AG20443 (cell line): ENCODE results near the gene PTPMT1.
A peak's percentile ranks its signal among the peaks of the same experiment; 100 is the strongest.

ENCODE experiments used
- DNase-seq: peaks from one replicate; pipeline ENCODE4 v3.0.0; 2012; ENCODE audit warnings: low spot score, mixed read lengths

Gene PTPMT1

DNA sequence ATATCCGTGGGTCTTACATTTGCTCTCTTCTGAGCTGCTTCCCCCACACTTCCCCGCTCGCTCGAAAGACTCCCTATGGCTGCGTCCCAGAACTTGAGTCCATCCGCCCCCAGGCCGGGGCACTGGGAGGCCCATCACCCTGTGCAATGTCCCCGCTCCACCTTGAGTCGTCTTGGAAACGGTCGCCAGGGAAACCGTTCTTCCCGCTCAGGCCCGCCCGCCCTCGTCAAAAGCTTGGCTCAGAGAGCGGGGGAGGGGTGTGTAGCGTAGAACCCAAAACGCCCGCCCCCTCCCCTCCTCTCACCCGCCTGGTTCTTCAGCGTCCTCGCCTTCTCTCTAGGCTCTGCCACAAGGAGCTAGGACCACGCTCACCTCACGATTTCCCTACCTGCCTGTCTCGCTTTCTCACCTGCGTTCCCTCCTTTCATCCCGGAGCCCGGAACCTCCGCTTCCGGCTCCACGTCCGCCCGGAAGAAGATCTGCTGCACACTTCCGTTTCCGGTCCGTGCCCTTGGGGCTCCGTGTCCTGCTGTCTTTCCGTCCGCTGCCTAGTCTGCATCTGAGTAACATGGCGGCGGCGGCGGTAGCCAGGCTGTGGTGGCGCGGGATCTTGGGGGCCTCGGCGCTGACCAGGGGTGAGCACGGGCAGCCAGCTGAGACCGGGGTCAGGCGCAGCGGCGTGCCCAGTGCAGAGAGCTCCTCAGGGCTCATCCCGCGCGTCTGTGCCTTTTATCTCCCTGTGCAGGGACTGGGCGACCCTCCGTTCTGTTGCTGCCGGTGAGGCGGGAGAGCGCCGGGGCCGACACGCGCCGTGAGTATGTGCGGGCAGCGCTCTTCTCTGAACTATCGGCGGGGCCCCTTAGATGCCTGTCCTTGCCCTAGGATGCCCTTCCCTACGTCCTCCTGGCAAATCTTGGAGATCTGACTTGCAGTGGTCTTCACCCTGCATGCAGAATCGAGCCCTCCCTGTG is 13.4 kb downstream of the PTPMT1 start, which contains the start of the genes KBTBD4 and NDUFS3:
KBTBD4 (minus strand) TSS at position 447 of the 971 bp plus-strand sequence; CDS start at position 428, 19 bp downstream.
NDUFS3 (plus strand) TSS at position 551 of the 971 bp plus-strand sequence; CDS start at position 569, 18 bp downstream.
- DNase-seq: peak; percentile 95

DNA sequence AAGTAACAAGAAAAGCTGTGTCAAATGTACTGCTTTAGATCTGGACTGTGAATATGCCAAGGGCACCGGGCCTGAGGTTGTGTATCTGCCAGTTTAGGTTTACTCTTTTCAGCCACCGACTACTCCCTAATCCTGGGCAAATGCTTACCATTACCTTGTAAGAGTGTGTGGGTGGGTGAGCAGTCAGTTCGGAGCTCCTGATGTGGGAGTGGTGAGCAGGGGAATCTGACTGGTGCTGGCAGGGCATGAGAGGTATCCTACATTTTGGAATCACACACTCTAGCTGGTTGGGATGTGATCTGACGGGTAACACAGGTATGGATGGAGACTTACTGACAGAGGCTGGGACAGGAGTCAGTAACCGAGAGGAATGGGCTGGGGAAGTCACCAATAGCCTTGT is 18.4 kb downstream of the PTPMT1 start:
- DNase-seq: no peak

GRCh38 chr11:47586098-47586855 is 20.9 kb downstream of the PTPMT1 start, which contains the start of gene FAM180B:
Gene FAM180B (plus strand): TSS chr11:47586678. CDS start chr11:47586769, 91 bp downstream.
- DNase-seq: peak; percentile 55

- no peak for DNase-seq
Observed at GRCh38 chr11:47587039-47587716, 21.8 kb downstream of the PTPMT1 start.

DNA sequence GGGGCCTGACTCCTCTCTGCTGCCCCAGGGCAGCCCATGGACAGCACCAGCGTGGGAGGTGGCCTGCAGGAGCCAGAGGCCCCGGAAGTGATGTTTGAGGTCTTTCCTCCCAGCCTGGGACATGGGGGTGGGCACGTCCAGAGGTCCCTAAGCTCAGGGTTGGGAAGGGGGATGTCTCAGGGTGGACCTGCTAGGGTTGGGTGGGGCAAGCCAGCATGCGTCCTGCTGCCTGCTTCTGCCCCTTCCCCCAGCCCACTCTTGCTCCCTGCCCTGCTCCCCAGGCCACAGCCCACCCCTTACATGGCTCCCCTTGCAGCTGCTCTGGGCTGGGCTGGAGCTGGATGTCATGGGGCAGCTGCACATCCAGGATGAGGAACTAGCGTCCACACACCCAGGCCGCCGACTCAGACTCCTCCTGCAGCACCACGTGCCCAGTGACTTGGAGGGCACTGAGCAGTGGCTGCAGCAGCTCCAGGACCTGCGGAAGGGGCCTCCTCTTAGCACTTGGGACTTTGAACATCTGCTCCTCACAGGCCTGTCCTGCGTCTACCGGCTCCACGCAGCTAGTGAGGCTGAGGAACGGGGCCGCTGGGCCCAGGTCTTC is 22.4 kb downstream of the PTPMT1 start:
- DNase-seq: no peak

DNA sequence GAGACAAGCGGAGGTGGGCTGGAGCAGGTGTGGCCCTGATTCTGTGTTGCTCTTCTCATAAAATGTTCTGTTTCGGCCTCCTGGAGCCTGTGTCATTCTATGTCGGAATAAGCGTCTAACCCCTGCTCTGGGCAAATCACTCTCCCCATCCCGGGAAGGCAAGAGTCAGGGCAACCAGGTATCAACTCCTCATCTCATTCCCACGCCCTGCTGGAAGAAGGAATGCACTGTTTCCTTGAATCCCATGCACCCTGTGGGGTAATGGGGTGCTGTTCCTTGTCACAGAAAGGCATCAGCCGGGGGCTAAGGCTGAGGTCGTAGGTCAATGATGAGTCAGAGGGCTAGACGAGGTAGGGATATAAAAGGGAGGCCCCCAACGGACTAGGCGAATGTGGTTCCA is 23.7 kb downstream of the PTPMT1 start:
- DNase-seq: no peak

- DNase-seq: no peak
Observed at GRCh38 chr11:47589584-47589976, 24.2 kb downstream of the PTPMT1 start.

DNA sequence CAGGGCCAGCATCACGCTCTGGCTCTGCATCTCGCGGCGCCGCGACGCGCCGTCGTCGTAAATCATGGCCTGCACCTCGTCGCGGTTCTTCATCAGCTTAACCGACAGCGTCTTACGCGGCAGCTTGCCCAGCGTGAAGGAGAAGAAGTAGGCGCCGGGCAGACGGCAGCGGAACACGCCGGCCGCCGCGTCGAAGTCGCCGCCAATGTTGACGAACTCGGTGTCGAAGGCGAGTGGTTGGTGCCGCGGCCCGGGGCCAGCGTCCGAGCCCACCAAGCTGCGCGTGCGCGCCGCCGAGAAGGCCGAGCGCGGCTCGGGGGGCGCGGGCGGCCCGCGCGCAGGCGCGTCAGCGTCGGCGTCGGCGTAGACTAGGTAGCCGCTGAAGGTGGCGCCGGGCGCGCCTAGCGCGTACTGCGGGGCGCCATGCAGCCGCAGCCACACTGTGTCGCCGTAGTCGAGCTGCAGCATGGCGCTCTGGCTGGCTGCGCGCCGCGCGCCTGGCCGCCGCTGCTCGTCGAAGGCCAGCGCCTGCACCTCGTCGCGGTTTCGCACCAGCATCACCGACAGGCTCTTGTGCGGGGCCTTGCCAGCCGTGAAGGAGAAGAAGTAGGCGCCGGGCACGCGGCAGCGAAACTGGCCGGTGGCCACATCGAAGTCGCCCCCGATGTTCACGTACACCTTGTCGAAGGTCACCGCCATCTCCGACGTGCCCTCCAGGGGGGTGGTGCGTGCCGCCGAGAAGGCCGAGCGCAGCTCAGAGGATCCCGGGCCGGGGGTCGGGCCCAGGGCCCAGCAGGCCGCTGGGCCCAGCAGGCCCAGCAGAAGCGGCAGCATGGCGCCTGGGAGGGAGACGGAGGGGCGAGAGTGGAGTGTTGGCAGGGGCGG is 24.8 kb downstream of the PTPMT1 start:
- no peak for DNase-seq

DNA sequence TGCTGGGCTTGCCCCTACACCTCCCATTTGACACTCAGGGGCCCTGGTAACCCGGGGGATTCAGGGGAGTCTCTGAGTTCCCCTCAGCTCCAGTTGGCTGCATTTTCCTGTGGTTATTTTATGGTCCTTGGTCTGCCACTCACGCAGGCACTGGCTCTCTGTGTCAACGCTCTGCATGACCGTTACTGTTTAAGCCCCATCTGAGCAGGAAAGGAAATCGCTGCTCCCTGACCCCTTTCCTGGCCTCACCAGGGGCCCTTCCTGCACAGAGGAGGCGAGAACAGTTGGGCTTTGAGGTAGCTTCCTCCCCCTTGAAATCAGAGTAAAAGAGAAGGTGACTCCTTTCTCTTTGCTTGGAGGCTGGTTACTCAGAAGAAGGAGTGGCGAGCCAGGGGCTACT is 26.4 kb downstream of the PTPMT1 start:
- no peak for DNase-seq

- DNase-seq: no peak
Observed at GRCh38 chr11:47592251-47592650, 26.9 kb downstream of the PTPMT1 start.

- DNase-seq: no peak
Observed at GRCh38 chr11:47592970-47593369, 27.6 kb downstream of the PTPMT1 start.

DNA sequence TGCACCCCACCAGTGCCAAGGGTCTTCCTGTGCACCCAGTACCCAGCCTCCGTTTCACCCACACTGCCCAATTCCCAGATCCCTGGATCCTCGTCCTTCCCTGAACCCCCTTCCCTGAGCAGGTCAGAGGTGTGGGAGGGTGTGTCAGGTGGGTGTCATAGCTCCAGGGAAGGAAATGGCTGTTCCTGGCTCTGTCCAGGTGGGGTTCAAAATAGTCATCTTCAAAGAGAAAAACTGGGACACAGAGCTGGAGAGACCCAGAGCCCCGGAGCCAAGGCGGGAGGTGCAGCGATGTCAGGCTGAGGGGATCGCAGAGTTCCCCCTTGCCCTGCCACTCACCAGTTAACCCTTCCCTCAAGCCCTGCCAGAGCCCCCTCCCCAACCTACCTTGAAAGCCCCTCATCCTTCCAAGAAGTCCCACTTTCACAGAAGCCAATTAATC is 28.1 kb downstream of the PTPMT1 start:
- no peak for DNase-seq

DNA sequence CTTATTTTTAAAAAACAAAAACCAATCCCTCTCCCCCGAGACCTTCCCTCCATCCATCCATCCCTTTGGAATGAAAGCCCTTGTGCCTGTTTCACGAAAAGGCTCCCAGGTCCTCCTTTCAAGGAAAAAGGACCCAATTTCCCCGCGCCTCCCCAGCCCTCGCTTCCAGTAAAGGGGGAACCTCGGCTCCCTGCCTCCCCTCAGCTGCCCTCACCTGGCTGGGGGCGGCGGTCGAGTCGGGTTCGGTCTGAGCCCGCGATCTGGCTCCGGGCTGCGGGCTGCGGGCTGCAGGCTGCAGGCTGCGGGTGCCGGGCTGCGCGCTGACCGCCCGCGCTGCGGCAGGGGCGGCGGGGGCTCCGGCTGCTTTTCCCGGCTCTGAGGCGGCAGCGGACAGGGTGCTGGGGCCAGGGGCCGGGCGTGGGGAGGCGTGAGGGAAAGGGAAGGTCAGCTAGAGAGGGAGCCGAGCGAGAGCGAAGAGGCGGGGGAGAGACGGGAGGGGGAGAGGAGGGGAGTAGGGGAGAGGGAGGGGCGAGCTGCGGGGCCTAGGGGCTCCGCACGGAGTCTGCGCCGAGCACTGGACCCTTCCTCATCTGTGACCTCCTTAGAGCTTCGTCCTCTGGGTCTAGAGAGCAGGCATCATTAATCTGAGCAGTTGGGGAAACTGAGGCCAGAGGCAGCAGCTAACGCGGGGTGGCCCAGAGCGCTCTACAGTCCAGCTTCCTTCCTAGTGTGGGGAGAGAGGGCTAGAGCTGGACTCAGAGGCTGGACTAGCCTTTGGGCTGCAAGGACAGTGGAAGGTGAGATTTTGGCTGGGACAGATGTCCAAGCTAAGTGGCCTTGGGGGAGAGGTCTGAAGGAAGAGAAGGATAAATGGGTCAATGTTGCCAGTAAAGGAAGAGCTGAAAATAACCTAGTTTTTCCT is 28.8 kb downstream of the PTPMT1 start, which contains the start of gene C1QTNF4:
C1QTNF4 (minus strand) TSS at position 478 of the 922 bp plus-strand sequence. CDS start 3,601 bp downstream, outside the sequence.
- DNase-seq: no peak

- no peak for DNase-seq
Observed at GRCh38 chr11:47595029-47595428, 29.6 kb downstream of the PTPMT1 start.

GRCh38 chr11:47595967-47596366 is 30.6 kb downstream of the PTPMT1 start:
- DNase-seq: no peak

GRCh38 chr11:47599902-47600301 is 34.5 kb downstream of the PTPMT1 start:
- no peak for DNase-seq

GRCh38 chr11:47603295-47603694 is 37.9 kb downstream of the PTPMT1 start:
- DNase-seq: peak; percentile 62

DNA sequence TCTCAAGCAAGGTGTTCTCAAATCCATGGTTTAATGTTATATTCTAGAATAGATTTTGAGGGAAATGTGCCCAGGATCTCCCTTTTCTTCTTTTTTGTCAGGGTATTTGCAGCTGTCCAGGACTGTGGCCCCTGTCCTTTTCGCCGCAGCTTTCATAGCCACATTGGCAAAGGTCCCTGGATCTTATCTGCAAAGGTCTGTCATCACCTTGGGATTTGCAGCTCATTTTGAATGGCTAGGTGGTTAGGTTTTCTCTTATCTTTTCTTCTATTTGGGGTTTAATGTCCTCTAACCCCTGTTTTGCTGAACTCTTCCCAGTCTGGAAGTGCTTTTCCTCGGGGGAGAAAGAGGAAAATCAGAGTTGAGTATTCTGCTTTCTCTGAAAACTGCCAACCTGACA is 40.5 kb downstream of the PTPMT1 start:
- no peak for DNase-seq

DNA sequence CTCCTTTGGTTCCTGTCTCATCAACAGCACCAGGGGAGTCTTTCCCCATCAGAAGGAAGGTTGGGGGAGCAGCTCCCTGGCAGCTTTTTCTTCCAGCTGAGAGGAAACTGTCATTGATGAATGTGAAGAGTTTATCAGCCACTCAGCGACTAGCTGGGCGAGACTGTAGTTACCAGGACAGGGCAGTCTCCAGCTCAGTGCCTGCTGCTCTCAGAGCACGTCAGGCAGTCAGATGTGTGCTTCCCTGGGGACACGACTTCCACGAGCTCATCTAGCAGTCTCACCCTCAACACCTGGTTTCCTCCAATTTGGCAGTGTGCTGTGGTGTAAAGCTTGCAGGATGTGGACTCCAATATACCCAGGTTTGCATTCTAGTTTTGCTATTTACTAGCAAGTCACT is 41.3 kb downstream of the PTPMT1 start:
- DNase-seq: no peak
